Measurements from ENCODE around the gene SHH.
"Not testable (repeated sequence)": the region's sequence is repeated elsewhere in the genome, so short reads cannot be mapped to it uniquely, and the experiment has no call there.

Gene SHH

DNA sequence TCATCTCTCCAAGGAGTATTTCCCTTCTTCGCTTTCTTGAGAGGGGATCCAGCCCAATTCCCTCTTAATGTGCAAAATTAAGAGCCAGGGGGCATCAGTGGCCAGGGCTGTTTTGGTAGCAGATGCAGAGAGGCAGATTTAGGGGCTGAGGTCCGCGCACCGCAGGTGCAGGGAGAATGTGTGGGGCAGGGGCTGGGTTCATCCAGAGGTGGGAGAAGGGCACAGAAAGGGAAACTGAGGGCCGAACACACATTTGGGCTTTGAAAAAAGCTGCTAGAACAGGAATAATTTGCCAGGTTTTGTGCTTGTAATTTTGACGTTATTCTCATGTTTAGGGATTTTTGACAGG is 6.5 kb upstream of the SHH start:
- FAIRE-seq: no peak

DNA sequence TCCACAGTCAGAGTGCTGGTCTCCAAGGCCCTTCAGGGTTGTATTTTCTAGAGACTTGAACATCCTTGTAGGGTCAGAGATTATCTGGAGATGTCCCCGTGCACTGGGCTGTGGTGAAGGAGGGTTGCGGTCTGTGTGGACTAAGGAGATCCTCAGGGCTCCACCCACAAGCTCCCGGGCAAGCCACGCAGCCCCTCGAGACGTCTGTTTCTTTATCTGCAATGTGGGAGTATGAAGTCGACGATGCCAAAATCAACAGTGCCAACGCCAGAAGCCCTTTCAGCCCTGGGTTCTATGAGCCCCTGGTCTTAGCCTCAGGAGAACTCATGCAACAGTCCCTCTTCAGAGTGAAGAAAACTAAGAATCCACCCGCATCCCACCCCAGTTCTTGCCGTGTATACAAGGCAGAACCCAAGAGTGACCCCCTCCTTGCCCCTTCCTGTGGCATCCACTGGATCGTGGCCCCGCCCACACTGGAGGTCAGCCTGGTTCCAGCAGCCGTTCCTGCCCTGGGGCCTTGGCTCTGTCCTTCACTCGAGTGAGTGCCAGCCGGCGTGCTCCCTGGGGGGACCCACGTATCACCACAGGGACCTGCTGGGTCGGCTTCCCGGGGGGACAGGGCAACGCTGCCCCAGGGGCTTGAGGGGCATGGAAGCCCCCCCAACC is 6.0 kb upstream of the SHH start:
- FAIRE-seq: no peak

DNA sequence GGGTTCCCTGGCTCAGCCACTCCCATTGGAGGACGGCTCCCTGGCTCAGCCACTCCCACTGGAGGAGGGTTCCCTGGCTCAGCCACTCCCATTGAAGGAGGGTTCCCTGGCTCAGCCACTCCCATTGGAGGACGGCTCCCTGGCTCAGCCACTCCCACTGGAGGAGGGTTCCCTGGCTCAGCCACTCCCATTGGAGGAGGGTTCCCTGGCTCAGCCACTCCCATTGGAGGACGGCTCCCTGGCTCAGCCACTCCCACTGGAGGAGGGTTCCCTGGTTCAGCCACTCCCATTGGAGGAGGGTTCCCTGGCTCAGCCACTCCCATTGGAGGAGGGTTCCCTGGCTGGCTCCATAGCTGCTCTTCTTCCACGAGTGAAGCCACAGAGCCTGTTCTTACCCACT is 5.3 kb upstream of the SHH start:
- FAIRE-seq: not testable (repeated sequence)

- FAIRE-seq: no peak
These were observed 4.7 kb upstream of the SHH start for GRCh38 chr7:155816996-155817395.

DNA sequence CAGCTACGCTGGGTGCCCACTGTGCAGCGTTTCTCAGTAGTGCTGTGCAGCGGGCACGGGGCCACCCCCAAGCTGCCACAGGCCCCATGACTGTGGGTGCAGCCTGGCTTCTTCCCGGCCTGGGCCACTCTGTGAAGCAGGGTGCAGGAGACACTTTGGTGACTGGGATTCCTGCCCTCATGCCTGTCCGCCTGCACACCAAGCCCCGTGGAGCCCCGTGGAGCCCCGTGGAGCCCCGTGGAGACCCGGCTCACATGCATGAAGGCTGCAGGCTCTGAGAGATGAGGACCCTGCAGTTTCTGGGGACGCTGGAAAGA is 3.9 kb upstream of the SHH start:
- no peak for FAIRE-seq

DNA sequence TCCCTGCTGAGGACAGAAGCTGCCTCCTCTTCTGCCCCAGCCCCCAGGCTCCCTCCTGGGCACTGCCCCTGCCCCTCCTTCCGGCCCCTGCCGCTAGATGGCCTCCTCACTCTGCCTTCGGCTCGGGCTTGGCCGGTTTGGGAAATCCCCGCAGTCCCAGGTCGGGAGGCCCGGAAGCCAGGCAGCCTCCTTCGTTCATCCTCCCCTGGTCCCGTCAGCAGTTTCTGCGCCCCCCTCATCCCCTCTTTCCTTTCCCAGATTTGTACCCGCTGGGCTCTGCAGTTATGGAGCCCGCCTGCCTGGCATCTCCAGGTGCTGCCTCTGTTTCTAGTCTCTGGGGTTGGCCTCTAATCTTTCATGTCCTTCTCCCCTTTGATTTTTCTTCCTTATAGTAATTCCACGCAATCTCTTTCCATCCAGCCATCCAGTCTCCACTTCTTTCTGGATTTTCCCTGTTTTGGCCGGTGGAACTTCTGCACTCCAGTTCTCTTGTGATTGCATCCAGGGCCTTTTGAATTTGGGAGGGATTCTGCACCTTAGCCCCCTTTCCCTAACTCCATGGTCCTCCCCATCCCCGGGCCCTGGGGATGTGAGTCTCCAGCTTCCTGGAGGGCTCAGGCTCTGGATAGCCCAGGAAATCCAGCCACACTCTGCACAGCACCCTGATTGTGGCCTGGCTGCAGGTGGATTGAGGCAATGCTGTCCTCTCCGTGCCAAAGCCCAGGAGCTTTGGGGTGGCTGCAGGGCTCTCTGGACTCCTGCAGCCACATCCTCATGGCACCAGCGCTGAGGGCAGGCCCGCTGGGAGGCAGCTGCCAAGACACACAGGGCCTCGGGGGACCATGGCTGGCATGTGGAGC is 3.3 kb upstream of the SHH start:
- no peak for FAIRE-seq

DNA sequence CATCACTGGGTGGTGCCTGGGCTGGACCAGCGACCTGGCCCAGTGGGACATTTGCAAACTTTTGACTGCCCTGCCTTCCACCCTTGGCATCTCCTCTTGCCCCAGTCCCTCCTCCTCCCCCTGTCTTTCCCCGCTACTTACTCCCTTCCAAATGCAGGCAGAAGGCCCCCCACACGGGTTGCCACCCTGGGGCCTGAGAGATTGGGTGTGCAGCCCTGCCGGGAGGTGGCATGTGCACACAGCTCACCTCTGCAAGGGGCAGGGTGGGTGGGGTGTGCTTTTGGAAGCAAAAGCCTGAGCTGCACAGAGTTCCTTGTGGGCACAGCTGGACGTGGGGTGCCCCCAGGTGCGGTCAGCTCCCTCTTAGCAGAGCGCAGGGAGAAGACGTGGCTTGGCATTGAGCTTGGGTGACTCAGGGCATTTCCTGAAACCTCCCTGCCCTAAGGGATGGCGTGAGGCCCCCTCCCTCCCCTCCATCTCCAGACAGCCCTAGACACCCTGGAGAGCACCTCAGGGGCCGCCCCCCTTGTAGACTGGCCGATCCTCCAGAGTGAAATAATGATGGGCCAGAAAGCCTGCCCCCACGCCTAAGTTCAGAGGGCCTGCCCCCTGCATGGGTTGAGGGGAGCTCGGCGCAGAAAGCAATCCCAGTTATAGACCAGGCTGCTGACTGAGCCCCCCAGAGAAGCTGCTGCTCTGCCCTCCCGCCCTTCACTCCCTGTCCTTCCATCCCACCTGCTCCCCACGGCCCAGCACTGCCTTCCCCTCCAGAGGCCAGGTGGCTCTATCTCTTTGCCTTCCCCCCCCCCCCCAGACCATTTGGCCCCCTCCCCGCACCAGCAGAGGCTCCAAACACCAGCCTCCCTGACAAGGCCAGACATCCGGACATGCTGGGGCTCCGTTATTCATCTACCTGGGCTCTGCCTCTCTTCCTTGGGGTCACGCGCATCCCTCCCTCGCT is 2.3 kb upstream of the SHH start:
- FAIRE-seq: no peak

GRCh38 chr7:155813546-155814315 is 1.5 kb upstream of the SHH start:
- FAIRE-seq: no peak

- no peak for FAIRE-seq
These were observed 862 bp upstream of the SHH start for GRCh38 chr7:155813125-155813524.

DNA sequence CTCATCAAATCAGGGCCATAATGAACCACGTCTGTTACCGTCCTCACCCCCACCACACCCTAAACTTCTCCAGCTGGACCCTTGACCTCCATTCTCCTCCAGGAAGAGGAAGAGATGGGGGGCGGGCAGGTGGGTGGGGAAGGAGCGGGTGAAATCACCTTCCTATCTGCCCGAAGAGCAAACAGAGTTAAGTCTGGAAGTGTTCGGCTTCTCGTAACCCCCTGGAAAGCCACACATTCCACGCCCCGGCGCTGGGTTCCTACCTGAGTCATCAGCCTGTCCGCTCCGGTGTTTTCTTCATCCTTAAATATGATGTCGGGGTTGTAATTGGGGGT is 736 bp downstream of the SHH start:
- no peak for FAIRE-seq

DNA sequence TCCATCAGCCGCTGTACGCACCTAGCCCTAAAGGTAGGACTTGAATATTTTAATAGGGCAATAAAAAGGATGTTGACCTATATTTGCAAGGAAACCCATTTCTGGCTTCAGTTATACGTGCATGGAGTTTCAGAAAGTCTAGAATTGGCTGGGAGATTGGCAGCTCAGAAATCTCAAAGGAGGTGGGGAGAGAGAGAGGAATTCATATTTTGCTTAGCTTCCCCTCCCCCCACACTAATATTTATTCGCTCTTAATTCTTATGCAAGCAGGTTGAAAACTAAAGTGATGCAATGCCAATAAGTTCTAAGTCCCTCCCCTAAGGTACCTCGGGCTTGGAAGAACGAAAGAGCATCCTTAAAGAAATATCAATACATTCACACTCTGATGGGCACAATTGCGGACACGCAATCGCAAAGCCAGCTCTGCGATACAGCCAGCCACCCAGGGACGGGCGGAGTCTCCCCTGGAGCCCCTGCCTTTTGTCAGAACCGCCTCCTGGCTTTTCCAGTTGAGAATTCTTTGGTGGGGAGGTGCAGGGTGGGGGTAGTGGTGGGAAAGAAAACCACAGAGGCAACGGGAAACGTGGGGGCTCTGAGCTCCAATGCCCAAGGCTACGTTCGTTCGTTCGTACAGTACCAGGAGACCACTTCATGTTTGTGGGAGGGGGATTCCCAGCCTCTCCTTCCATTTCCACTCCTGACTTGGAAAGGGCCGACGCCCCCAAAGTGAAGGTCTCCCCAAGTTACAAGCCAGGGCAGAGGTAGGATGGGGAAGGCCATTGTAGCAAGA is 1.3 kb downstream of the SHH start:
- FAIRE-seq: no peak

GRCh38 chr7:155809947-155810769 is 2.1 kb downstream of the SHH start:
- FAIRE-seq: no peak

DNA sequence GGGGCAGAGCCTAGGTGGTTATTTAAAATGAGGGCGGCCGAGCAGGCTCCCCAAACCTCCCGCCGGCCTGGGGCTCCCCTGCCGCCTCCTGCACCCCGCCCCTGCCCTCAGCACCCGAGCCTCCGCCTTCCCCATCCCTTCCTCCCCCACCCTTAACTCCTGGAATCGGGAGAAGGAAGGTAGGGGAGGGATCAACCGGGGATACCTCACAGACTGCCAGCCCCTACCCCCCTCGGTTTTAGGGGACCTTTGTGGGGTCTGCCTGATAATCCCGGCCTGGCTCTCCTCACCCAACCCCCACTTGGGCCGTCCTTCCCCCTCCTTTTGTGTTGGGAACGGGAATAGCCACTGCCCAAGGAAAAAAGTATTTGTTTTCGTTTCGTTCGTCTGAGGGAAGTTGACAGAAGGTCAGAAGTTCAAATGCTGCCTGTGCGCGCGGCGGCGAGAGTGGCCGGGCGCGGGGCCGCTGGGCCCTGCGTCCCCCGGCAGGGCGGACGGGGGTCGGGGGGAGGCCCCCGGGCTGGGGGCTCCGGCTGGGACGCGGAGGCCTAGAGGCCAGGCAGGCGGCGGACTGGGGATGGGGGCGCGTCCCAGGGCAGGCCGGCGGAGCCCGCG is 2.8 kb downstream of the SHH start:
- FAIRE-seq: no peak

DNA sequence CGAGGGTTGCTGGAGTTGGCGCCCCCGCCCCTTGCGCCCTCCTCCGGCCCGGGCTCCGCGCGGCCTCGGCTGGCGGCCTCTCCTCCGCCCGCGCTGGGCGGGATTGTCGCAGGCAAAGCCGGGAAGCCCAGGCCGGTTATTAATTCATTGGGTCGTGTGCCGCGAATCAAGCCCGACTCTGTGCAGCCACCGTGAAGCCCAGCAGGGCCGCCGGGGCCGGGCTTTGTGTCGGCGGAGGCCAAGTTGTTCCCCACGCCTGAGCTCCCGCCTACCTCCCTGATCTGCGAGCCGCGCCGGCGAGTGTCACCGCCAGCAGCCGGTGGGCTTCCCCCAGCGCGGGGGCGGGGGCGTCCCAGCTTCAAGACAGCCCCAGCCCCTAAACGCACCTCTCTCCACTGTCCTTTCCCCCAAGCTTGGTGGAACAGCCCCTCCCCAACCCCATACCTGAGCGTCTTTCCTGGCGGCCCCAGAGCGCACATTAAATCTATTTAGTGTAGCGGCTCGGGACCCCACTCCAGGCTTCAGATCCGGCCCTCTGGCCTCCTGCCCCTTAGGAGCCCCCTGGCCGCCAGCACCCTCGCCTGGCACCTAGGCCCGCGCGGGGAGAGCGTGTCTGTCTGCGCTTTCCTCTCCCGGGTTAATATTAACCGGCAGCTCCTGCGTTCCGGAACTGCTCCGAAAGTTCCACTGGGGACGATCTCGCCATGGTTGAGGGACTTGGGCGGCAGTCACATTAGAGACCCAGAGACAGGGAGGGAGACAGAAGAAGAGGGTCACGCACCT is 3.5 kb downstream of the SHH start:
- no peak for FAIRE-seq

DNA sequence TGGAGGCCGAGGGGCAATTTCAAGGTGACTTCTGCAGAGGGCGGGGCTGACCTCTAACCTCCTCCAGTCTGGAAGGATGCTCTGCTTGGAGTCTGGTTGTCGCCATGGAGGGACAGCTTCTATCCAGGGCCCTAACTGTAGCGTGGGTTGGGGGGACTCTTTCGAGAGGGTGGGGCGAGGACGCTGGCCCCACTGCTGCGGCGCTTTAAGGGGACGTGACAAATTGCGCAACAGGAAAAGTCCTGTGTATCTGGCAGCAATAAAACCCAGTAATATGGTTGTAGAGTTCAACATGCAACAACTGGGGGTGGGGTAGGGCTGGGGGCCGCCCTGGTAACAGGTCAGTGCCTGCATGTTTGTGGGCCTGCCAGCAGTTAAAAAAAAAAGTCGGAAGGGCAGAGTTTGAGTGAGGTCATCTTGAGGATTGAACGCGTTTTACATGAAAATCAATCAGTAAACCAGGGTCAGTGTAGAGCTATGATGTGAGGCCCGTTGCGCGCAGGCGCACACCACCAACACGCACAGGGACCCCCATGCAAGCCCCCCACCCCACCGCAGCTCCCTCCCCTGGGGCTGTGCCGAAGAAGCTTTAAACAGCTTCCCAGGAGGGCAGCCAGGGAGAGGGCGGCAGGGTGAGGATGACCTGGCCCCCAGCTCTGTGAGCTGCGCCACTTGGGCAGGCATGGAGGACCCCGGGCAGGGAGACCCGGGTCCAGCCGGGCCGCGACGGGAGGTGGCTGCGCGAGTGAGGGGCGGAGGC is 4.3 kb downstream of the SHH start:
- no peak for FAIRE-seq

- FAIRE-seq: no peak
These were observed 5.1 kb downstream of the SHH start for GRCh38 chr7:155807065-155807671.

DNA sequence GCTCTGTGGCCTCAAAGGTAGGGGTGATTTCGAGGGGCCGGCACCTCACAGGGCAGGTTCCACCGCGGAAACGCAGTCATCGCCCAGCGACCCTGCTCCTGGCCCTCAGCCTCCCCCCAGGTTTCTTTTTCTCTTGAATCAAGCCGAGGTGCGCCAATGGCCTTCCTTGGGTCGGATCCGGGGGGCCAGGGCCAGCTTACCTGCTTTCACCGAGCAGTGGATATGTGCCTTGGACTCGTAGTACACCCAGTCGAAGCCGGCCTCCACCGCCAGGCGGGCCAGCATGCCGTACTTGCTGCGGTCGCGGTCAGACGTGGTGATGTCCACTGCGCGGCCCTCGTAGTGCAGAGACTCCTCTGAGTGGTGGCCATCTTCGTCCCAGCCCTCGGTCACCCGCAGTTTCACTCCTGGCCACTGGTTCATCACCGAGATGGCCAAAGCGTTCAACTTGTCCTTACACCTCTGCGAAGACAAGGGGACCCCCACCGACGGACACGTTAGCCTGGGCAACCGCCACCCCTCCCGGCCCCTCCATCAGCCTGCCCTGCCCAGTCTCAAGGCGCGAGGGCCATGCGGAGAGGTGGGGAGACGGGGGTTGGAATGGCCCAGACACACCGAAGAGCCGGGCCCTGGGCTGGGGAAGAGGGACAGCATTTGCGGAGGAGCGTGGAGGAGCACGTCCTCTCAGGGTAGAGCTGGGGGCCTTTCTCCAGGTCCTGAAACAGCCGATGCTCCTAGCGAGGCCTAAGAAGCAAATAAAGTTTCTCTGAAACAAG is 6.0 kb downstream of the SHH start:
- FAIRE-seq: no peak

DNA sequence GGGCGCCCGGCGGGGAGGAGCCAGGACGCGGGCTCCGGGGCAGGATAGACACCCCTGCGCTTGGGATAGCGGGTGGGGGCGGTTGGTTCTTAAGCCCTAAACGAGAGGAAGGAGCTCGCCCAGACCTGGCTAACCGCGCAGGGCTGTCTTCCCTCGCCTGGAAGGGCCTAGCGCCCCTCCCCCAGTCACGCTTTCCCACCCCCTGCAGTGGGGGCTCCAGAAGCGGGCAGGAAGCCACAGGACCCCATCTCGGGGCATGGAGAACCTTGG is 6.5 kb downstream of the SHH start:
- FAIRE-seq: no peak
